H1 (cell line): Measurements from ENCODE around the gene ARF4. TPM values are rescaled to one million over a fixed set of nuclear protein-coding genes. Genes with fewer than 3 reads are reported as not detected.

Source experiments
- CTCF ChIA-PET: fragments of 300-600 bp; sonication (Branson Sonifier 250); formaldehyde crosslinking; loops from one replicate; lab custom pipeline; 2021; ENCODE audit not compliant: partially characterized antibody; lab: Charles Lee
- POLR2A ChIA-PET: fragments of 300-600 bp; sonication (Branson Sonifier 250); formaldehyde crosslinking; loops from one replicate; lab custom pipeline; 2021; ENCODE audit warnings: inconsistent platforms; ENCODE audit not compliant: partially characterized antibody; lab: Charles Lee
- DNase-seq, 2 experiments: peaks; one replicate each; pipeline versions ENCODE4 v3.0.0 to v3.0.0-alpha.2; 2010 to 2022; ENCODE audit warnings: low spot score in 2 of 2, low read depth in 1 of 2, mixed read lengths in 1 of 2
- FAIRE-seq: peaks from 2 replicates; lab custom pipeline; 2011; peaks lifted over from hg19 to GRCh38; lab: Jason Lieb, UNC
- H2AFZ ChIP-seq: 2 replicates; pipeline ENCODE4 v1.8.1; 2012; ENCODE audit warnings: low read length, inconsistent platforms
- H2AK5ac ChIP-seq: 2 replicates; pipeline ENCODE4 v1.6.1; 2013; ENCODE audit warnings: low read depth, low read length
- H2BK120ac ChIP-seq: replicated peaks from 2 replicates; pipeline ENCODE3; 2013; ENCODE audit warnings: low read depth, low read length, inconsistent platforms
- H2BK12ac ChIP-seq: 2 replicates; pipeline ENCODE4 v1.6.1; 2013; ENCODE audit warnings: low read depth, low read length
- H2BK15ac ChIP-seq: 2 replicates; pipeline ENCODE4 v1.6.1; 2013; ENCODE audit warnings: low read length
- H2BK20ac ChIP-seq: 2 replicates; pipeline ENCODE4 v1.6.1; 2013; ENCODE audit warnings: low read length
- H2BK5ac ChIP-seq: 2 replicates; pipeline ENCODE4 v1.6.1; 2013; ENCODE audit warnings: low read depth, low read length
- H3K14ac ChIP-seq: 2 replicates; pipeline ENCODE4 v1.6.1; 2013; ENCODE audit warnings: inconsistent platforms; ENCODE audit not compliant: insufficient read length
- H3K18ac ChIP-seq: 2 replicates; pipeline ENCODE4 v1.6.1; 2013; ENCODE audit warnings: low read length; ENCODE audit errors: extremely low read depth
- H3K23ac ChIP-seq: 2 replicates; pipeline ENCODE4 v1.6.1; 2013; ENCODE audit warnings: inconsistent platforms; ENCODE audit not compliant: insufficient read length
- H3K23me2 ChIP-seq: 2 replicates; pipeline ENCODE4 v1.6.1; 2013; ENCODE audit warnings: low read depth, low read length
- H3K27ac ChIP-seq: 2 replicates; pipeline ENCODE4 v1.6.1; 2011; ENCODE audit warnings: low read depth, low read length, inconsistent platforms
- H3K27me3 ChIP-seq, 4 experiments: replicated peaks in 1 of 4; 1 replicate in 1 of 4; 2 replicates in 3 of 4; pipeline versions ENCODE4 v1.6.1 to v1.8.1; 2011 to 2013; ENCODE audit warnings: low read length in 3 of 4, mild to moderate bottlenecking in 3 of 4, inconsistent platforms in 2 of 4, mixed read lengths in 2 of 4, moderate library complexity in 1 of 4; ENCODE audit not compliant: control insufficient read depth in 3 of 4, insufficient read depth in 3 of 4; ENCODE audit errors: extremely low read depth in 1 of 4
- H3K36me3 ChIP-seq, 4 experiments: 2 replicates each; pipeline versions ENCODE4 v1.6.1 to v1.8.1; 2011 to 2013; ENCODE audit warnings: mild to moderate bottlenecking in 4 of 4, low read length in 3 of 4, moderate library complexity in 2 of 4, control low read depth in 1 of 4, inconsistent platforms in 1 of 4; ENCODE audit not compliant: insufficient read depth in 4 of 4, control insufficient read depth in 2 of 4
- H3K4ac ChIP-seq: replicated peaks from 2 replicates; pipeline ENCODE3; 2013; ENCODE audit warnings: low read length, low read depth, mixed read lengths, inconsistent platforms; ENCODE audit not compliant: insufficient read length
- H3K4me1 ChIP-seq, 4 experiments: replicated peaks in 1 of 4; 1 replicate in 1 of 4; 2 replicates in 3 of 4; pipeline versions ENCODE4 v1.6.1 to v1.8.1; 2011 to 2013; ENCODE audit warnings: low read length in 3 of 4, inconsistent platforms in 2 of 4, mixed read lengths in 1 of 4; ENCODE audit not compliant: insufficient read depth in 4 of 4, control insufficient read depth in 3 of 4
- H3K4me2 ChIP-seq, 2 experiments: 2 replicates each; pipeline versions ENCODE4 v1.6.1 to v1.8.1; 2011 to 2013; ENCODE audit warnings: low read depth in 2 of 2, low read length in 2 of 2, control low read depth in 1 of 2, inconsistent platforms in 1 of 2, mild to moderate bottlenecking in 1 of 2; ENCODE audit not compliant: insufficient read depth in 1 of 2
- H3K4me3 ChIP-seq, 4 experiments: fragments of 200-600, 300-600 bp in 1 of 4; sonication (generic), shearing (Covaris generic), sonication (Bioruptor Twin) in 1 of 4; 2 replicates each; pipeline versions ENCODE4 v1.5.1 to v1.8.1; 2011 to 2016; ENCODE audit warnings: low read length in 4 of 4, low read depth in 3 of 4, control low read depth in 2 of 4, inconsistent platforms in 2 of 4, mild to moderate bottlenecking in 2 of 4, mixed read lengths in 1 of 4, moderate library complexity in 1 of 4; ENCODE audit not compliant: insufficient read depth in 2 of 4; ENCODE audit errors: extremely low read depth in 1 of 4
- H3K56ac ChIP-seq: replicated peaks from 2 replicates; pipeline ENCODE3; 2013; ENCODE audit warnings: low read depth, mild to moderate bottlenecking, mixed read lengths, low read length, inconsistent platforms; ENCODE audit not compliant: insufficient read length
- H3K79me1 ChIP-seq: 2 replicates; pipeline ENCODE4 v1.6.1; 2013; ENCODE audit warnings: low read depth, low read length, control low read depth
- H3K79me2 ChIP-seq, 2 experiments: 2 replicates each; pipeline versions ENCODE4 v1.6.1 to v1.8.1; 2012 to 2013; ENCODE audit warnings: low read length in 2 of 2, mild to moderate bottlenecking in 2 of 2, inconsistent platforms in 1 of 2; ENCODE audit not compliant: insufficient read depth in 2 of 2, control insufficient read depth in 1 of 2
- H3K9ac ChIP-seq, 4 experiments: replicated peaks in 1 of 4; 1 replicate in 1 of 4; 2 replicates in 3 of 4; pipeline versions ENCODE4 v1.6.1 to v1.8.1; 2011 to 2013; ENCODE audit warnings: low read depth in 3 of 4, low read length in 3 of 4, control low read depth in 2 of 4, mild to moderate bottlenecking in 2 of 4, moderate library complexity in 2 of 4, inconsistent platforms in 1 of 4; ENCODE audit errors: extremely low read depth in 1 of 4
- H3K9me3 ChIP-seq, 2 experiments: 2 replicates each; pipeline versions ENCODE4 v1.6.1 to v1.8.1; 2012 to 2013; ENCODE audit warnings: mild to moderate bottlenecking in 2 of 2, moderate library complexity in 2 of 2, control low read depth in 1 of 2, inconsistent platforms in 1 of 2, low read depth in 1 of 2, low read length in 1 of 2, mixed read lengths in 1 of 2; ENCODE audit not compliant: insufficient read depth in 2 of 2
- H4K20me1 ChIP-seq, 2 experiments: replicated peaks in 1 of 2; 2 replicates each; pipeline versions ENCODE3 to v1.8.1; 2011 to 2013; ENCODE audit warnings: inconsistent platforms in 2 of 2, low read length in 2 of 2, mild to moderate bottlenecking in 1 of 2; ENCODE audit not compliant: insufficient read depth in 2 of 2, control insufficient read depth in 1 of 2
- H4K5ac ChIP-seq: 2 replicates; pipeline ENCODE4 v1.6.1; 2013; ENCODE audit warnings: low read length, low read depth, mixed read lengths, inconsistent platforms; ENCODE audit not compliant: insufficient read length
- H4K8ac ChIP-seq: 2 replicates; pipeline ENCODE4 v1.8.0; 2013; ENCODE audit warnings: mild to moderate bottlenecking, moderate library complexity, low read length, inconsistent platforms; ENCODE audit not compliant: insufficient read depth; ENCODE audit errors: extremely low read depth
- H4K91ac ChIP-seq: replicated peaks from 2 replicates; pipeline ENCODE3; 2013; ENCODE audit warnings: low read length, mixed read lengths, inconsistent platforms; ENCODE audit not compliant: insufficient read length
- MAFK ChIP-seq: IDR thresholded peaks from 2 replicates; pipeline ENCODE4 v1.6.1; 2012; ENCODE audit warnings: low read depth, mild to moderate bottlenecking, improper control_type of control experiment, low read length
- RAD21 ChIP-seq, 2 experiments: IDR thresholded peaks in 1 of 2; conservative IDR thresholded peaks in 1 of 2; 2 replicates each; pipeline ENCODE4 v1.6.1; 2011; ENCODE audit warnings: low read depth in 2 of 2, low read length in 2 of 2, improper control_type of control experiment in 1 of 2, inconsistent platforms in 1 of 2, mild to moderate bottlenecking in 1 of 2, moderate library complexity in 1 of 2
- WGBS, 2 experiments: shearing (Covaris generic) in 1 of 2; methylation state at CpG; one replicate each; pipeline versions ENCODE4 v1.1.6 to v1.1.7; 2013 to 2015; ENCODE audit warnings: low lambda C conversion rate in 2 of 2, mixed read lengths in 2 of 2, inconsistent platforms in 1 of 2, low coverage in 1 of 2, missing lambda C conversion rate in 1 of 2; ENCODE audit not compliant: insufficient replicate concordance in 2 of 2, insufficient coverage in 1 of 2, insufficient read length in 1 of 2; ENCODE audit errors: extremely low coverage in 1 of 2, missing lambda C conversion rate in 1 of 2; 5-methylcytosine and 5-hydroxymethylcytosine counted together
- polyA plus RNA-seq, 7 experiments: library from polyadenylated mRNA; depleted of rRNA in 3 of 7; stranded (reverse) in 5 of 7; unstranded in 2 of 7; fragments of >200 nt in 5 of 7; fragments of 200-250 nt in 2 of 7; gene quantifications; 1 replicate in 5 of 7; 2 replicates in 1 of 7; 4 replicates in 1 of 7; pipeline versions ENCODE4 v1.2.1 to v1.2.3, GENCODE V29; 2011 to 2013; ENCODE audit warnings: missing spikeins in 2 of 7, mixed read lengths in 2 of 7
- total RNA-seq: library from RNA; stranded (reverse); fragmentation: NEBNext Ultra II Directional; extraction: Animal tissue kit (Norgen Biotek cat#: 25700); gene quantifications from 2 replicates; pipeline ENCODE4 v1.2.1, GENCODE V29; 2021

Gene ARF4
- total and polyA plus RNA-seq, 2 of the 8 experiments (the other 6 are each of a cell fraction or from before 2014, with no cell fraction given) = 138 to 165 TPM

GRCh38 chr3:57646723-57647122 is 49.6 kb upstream of the ARF4 start:
- Histone ChIP-seq H3K79me1 (no peaks in the 10 kb centered on the region), H4K91ac (no peak overlapping the region), H3K23ac (no peak overlapping the region), H3K4me1 (no peaks in the 10 kb centered on the region), H4K20me1 (no peaks in the 10 kb centered on the region), H3K4me3 (no peak overlapping the region), H3K4ac (no peak overlapping the region), H2BK120ac (no peak overlapping the region), H3K79me2 (no peaks in the 10 kb centered on the region), H3K14ac (no peak overlapping the region), H2AK5ac (no peak overlapping the region), H3K27me3 (no peaks in the 10 kb centered on the region), H3K23me2 (no peaks in the 10 kb centered on the region; the same call in 1 of the 2 replicates), H2BK12ac (no peak overlapping the region), H3K36me3 (peaks cover 0 to 2% (median 0%) of the 10 kb centered on the region in 4 experiments; a peak in 3 of 8 replicates), H2BK15ac (no peak overlapping the region), H3K18ac (no peak overlapping the region), H3K9ac (no peak overlapping the region), H4K5ac (no peak overlapping the region), H4K8ac (no peak overlapping the region), H2AFZ (no peak overlapping the region), H3K4me2 (no peak overlapping the region), H2BK20ac (no peak overlapping the region), H3K9me3 (no peaks in the 10 kb centered on the region), H3K27ac (no peak overlapping the region), H2BK5ac (no peak overlapping the region), H3K56ac (no peak overlapping the region)
- FAIRE-seq (no peak), DNase-seq (no peak)
- TF ChIP-seq MAFK (no peak), RAD21 (IDR thresholded peaks at IDR 0.05 in 1 of 2, conservative IDR thresholded peaks at IDR 0.05 in 1 of 2; ENCODE audit: low read depth in 2 of 2, low read length in 2 of 2) (peak; percentile 22 to 40; a peak in 3 of 4 replicates)
- 90% methylated on average over 2 of the region's 2 CpGs; no CpG with 5 or more reads in 1 of the 2 experiments for WGBS, 2 experiments
- ChIA-PET CTCF (no interaction called here), POLR2A (no interaction called here)
